Fibroblast of the aortic adventitia (primary cell): ENCODE data around the gene CMTM5. TPM values are rescaled to one million over a fixed set of nuclear protein-coding genes. Genes with fewer than 3 reads are reported as not detected.

Source experiments
- DNase-seq: peaks from one replicate; pipeline ENCODE4 v3.0.0-alpha.2; 2010; ENCODE audit warnings: low read depth
- H3K4me3 ChIP-seq: 2 replicates; pipeline ENCODE4 v1.5.1; 2011; ENCODE audit warnings: low read depth, mild to moderate bottlenecking, control low read depth, low read length, moderate library complexity
- total RNA-seq: library from RNA; depleted of rRNA; stranded (reverse); fragments of >200 nt; gene quantifications from 2 replicates; pipeline ENCODE4 v1.2.3, GENCODE V29; 2012; ENCODE audit warnings: low replicate concordance
- TF ChIP-seq, protein P1 (sequence below): IDR thresholded peaks from 2 replicates; pipeline ENCODE4 v1.5.1; 2011; ENCODE audit warnings: mild to moderate bottlenecking, low read length, control low read depth, inconsistent platforms; ENCODE audit not compliant: insufficient read depth

The CMTM5 gene
- total RNA-seq, 1 donor: not detected

DNA sequence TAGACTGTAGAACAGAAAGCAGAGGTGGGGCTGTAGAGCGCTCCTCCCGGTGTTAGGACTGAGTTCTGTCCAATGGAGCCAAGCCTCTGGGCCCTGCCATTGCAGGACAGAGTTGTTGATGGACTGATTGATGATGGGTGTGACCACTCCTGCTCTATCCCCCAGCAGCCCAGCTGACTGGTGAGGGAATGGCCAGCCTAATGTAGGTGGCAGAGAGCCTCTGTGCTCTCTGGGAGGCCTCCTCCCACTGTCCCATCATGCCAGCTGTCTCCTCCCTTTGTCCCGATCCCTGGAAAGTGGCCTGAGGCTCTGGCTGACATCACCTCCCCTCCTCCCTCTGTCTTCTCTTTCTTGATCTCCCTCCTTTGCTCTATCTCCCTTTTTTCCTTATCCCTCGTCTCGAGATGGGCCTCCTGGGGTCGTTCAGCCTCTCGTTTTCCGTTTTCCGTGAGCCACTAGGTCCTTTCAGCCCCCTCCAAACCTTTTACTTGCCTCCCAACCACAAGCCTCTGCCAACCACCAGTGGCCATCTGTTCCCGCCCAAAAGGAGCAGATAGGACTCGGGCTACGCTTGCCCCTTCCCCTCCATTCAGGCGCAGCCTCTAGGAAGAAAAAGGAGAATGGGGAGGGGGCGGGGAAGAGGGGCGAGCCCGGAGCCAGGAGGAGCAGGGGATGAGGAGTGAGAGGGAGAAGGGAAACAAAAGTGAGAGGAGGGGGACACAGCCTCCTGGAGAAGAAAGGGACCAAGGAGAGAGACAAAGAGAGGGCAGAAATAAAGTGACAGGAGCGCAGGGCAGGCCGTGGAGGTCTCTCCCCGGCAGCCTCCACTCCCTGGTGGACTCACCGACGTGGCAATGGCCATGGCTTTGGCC lies 12.4 kb upstream of the CMTM5 start:
- no peak for DNase-seq
- peak overlapping the region; percentile 44 for H3K4me3 ChIP-seq
- TF ChIP-seq, protein P1, sequence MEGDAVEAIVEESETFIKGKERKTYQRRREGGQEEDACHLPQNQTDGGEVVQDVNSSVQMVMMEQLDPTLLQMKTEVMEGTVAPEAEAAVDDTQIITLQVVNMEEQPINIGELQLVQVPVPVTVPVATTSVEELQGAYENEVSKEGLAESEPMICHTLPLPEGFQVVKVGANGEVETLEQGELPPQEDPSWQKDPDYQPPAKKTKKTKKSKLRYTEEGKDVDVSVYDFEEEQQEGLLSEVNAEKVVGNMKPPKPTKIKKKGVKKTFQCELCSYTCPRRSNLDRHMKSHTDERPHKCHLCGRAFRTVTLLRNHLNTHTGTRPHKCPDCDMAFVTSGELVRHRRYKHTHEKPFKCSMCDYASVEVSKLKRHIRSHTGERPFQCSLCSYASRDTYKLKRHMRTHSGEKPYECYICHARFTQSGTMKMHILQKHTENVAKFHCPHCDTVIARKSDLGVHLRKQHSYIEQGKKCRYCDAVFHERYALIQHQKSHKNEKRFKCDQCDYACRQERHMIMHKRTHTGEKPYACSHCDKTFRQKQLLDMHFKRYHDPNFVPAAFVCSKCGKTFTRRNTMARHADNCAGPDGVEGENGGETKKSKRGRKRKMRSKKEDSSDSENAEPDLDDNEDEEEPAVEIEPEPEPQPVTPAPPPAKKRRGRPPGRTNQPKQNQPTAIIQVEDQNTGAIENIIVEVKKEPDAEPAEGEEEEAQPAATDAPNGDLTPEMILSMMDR: no peak

DNA sequence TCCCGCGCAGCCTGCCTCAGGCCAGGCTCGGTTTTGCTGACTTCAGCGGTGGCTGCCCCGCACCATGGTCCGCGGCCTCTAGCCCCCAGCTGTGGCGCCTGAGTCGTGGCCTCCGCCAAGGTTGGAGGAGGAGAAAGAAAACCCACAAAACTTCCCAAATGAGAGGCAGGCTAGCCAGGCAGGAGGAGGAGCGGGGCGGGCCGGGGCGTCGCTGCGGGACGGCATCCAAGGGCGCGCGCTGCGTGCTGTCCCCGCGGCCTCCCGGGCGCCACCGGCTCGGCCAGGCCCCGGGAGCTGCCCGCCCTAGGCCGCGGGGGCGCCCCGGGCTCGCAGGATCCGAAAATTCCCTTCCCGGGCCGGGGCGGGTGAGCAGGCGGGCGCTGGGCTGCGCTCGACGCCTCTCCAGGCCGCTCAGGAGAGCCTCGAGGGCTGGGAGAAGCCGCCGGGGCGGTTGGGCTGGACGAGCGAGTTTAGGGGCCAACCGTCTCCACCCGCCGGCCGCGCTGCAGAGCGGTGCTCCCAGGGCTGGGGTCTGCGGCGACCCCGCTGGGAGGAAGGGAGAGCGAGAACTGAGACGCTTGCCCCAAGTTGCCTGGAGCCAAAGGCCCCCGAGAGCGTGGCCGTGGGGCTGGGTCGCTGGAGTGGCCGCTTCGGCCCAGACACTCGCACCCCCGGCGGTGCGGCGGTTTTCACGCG lies 11.7 kb upstream of the CMTM5 start, which contains the start of gene EFS:
Gene EFS (minus strand): TSS at position 137 of the 696 bp plus-strand sequence. CDS start 147 bp downstream, outside the sequence.
- H3K4me3 ChIP-seq: peak within 1 kb of the TSS; percentile 44
- TF ChIP-seq, protein P1: no peak
- DNase-seq: no peak

DNA sequence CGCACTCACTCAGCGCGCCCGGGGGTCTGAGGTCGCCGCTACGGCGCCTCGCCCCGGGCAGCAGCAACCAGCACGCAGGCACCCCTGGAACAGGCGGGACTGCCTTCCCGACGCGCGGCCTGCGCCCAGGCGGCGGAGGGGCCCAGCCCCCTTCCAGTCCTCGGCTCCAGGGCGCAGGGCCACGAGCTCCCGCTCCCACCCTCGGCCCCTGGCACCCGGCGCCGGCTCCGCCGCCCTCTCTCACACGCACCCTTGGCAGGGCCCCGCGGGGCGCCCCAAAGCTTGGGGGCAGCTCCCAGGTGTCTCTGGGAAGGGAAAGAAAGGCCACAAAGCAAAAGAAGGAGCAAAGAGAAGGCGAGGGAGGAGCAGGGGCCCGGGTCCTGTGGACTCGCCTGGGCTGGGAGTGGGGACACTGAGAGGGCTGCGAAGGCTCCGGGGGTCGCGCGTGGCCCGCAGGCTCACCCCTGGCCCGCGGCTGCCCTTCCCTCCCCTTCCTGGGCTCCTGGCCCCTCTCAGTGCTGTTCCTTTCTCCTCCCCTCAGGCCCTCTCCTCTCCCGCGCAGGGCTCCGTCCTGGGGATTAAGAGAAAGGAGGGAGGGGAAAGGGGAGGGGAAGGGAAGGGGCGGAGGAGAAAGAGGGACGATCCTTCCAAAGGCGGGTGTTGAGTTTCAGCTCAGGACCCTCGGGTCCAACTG lies 11.0 kb upstream of the CMTM5 start:
- DNase-seq: no peak
- TF ChIP-seq, protein P1: no peak
- peak overlapping the region; percentile 22 for H3K4me3 ChIP-seq

DNA sequence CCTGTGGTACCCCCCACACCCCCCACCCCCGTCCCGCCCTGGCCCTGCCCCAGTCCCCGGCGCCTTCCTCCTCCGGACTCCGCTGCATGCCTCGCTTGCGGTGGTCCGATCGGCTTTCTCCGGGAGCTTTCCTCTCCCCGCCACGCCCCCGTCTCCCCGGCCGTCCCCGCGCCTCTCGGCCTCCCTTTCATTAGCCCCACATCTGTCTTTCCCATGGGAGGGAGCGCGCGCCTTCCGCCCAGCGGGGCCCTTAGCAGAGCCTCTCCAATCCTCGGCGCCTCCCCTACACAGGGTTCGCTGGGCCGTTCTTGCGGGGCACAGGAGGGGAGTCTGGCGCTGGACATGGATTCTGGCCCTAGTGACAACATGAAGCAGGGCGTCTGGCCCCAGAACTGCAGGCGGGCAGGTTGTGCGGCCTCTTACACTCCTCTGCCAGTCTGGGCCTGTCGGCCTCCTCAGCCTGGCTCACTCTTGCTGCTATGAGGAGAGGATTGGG lies 10.4 kb upstream of the CMTM5 start:
- H3K4me3 ChIP-seq: no peak overlapping the region

DNA sequence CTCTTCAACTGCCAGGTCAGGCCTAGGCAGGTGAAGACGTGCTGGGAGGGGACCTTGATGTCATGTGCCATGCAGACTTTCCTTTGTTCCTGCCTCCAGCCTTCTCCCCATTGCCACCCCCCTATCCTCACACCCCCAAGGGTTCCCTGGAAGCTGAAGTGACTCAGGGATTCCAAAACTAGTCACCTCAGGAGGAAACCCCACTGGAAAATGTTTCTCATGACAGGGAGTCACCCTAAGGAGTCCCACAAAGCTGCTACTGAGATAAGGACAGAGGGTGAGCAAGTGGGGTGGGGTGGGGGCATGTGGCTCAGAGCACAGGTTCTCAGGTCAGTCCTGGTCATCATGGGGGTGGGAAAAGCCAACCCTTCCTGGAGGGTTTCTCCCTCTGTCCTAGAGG lies 6.6 kb upstream of the CMTM5 start:
- DNase-seq: no peak
- TF ChIP-seq, protein P1: no peak

More for the DNA sequence above, 10.4 kb upstream of the CMTM5 start:
- DNase-seq: no peak
- TF ChIP-seq, protein P1: no peak

DNA sequence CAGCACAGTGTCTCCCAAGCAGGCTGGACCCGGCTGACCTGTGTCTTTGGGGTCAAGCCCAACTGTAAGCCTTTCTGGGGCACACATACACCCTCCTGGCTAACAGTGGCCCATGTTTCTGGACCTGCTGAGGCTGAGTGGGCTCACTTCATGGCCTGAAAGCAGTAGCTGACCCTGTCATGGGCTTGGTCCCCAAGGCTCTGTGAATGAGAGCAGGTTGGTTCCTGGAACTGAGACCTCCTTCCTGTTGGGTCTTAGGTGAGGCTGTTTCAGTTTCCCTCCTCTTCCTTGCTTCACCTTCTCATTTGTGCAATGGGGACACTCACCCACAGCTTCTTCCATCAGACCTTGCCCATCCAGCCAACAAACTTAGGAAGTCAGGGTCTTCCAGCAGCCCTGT lies 5.0 kb upstream of the CMTM5 start:
- DNase-seq: no peak
- TF ChIP-seq, protein P1: no peak
- no peak overlapping the region for H3K4me3 ChIP-seq

More for the DNA sequence above, 6.6 kb upstream of the CMTM5 start:
- H3K4me3 ChIP-seq: no peak overlapping the region
